ENCODE results near the gene SDHB. TPM values are rescaled to one million over a fixed set of nuclear protein-coding genes. Genes with fewer than 3 reads are reported as not detected.

Gene SDHB
- total RNA-seq, 6 experiments from 2014 or later: 112 to 128 (median 116) TPM

DNA sequence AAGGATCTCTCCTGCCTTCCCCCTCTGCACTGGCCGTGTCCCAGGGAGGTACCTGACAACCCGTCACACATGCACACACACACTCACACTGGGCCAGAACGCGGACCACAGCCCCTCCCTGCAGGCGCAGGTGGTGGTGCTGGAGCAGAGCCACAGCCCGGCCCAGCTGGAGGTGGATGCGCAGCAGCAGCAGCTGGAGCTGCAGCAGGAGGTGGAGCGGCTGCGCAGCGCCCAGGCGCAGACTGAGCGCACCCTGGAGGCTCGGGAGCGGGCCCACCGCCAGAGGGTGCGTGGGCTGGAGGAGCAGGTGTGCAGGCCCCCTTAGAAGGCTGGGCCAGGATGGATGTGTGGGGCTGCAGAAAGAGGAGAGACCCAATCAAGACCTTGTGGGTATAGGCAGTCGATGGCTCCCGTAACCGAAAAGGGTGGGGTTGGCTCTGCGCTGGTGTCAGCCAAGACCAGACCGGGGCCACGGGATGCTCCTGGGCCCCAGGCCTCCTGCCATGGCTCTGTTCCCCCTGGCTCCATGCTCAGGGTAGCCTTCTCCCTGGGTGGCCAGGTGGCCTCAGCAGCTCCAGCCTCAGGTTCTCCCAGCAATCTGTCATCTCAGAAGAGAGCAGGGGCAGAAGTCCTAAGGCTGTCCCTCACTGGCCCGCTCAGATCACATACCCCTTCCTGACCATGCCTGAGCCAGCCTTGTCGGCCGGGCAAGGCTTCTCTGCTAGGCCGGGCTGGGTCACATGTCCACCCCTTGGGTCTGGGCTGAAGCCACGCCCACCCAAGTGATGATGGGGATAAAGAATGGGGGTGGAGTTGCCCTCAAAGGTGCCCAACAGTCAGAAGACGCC lies 82.3 kb downstream of the SDHB start:
- peak; percentile 58 for DNase-seq
- no peak overlapping the region for H3K4me3 Mint-ChIP-seq
- 0 out of 2 replicates have a peak overlapping the region, but pooled peaks have one; percentile 13 for H3K27ac Mint-ChIP-seq
- no peaks in the 10 kb centered on the region for H3K9me3 Mint-ChIP-seq
- peaks cover 20% of the 10 kb centered on the region for H3K4me1 Mint-ChIP-seq (ENCODE audit: low read depth)
- TF ChIP-seq, protein P1, sequence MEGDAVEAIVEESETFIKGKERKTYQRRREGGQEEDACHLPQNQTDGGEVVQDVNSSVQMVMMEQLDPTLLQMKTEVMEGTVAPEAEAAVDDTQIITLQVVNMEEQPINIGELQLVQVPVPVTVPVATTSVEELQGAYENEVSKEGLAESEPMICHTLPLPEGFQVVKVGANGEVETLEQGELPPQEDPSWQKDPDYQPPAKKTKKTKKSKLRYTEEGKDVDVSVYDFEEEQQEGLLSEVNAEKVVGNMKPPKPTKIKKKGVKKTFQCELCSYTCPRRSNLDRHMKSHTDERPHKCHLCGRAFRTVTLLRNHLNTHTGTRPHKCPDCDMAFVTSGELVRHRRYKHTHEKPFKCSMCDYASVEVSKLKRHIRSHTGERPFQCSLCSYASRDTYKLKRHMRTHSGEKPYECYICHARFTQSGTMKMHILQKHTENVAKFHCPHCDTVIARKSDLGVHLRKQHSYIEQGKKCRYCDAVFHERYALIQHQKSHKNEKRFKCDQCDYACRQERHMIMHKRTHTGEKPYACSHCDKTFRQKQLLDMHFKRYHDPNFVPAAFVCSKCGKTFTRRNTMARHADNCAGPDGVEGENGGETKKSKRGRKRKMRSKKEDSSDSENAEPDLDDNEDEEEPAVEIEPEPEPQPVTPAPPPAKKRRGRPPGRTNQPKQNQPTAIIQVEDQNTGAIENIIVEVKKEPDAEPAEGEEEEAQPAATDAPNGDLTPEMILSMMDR (IDR thresholded peaks at IDR 0.05): no peak
- H3K36me3 Mint-ChIP-seq (ENCODE audit: low read depth): no peaks in the 10 kb centered on the region; the same call in 1 of the 2 replicates
- H3K27me3 Mint-ChIP-seq (ENCODE audit: insufficient read depth): peaks cover under 1% of the 10 kb centered on the region

DNA sequence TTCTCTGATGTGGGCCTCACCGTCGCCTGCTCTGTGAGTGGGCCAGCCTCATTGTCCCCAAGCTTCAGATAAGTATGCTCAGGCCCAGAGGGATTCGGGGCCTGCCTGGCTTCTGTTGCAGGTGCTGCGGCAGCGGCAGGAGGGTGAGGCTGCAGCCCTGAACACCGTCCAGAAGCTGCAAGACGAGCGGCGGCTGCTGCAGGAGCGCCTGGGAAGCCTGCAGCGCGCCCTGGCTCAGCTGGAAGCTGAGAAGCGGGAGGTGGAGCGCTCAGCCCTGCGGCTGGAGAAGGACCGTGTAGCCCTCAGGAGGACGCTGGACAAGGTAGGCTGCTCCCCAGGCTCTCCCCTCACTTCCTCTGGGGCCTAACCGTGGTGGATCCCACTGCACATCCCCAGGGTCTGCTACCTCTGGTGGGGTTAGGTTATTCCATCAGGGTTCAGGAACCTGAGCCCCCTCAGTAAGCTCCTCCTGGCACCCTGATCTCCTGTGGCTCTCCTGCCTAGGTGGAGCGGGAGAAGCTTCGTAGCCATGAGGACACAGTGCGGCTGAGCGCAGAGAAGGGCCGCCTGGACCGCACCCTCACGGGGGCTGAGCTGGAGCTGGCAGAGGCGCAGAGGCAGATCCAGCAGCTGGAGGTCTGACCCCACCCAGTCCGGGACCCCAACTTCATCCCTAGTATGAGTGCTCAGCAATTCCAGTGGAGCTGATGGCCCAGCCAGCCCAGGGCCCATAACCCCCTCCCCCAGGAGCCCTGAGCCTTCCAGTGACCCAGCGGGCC lies 83.5 kb downstream of the SDHB start:
- H3K36me3 Mint-ChIP-seq (ENCODE audit: low read depth): no peaks in the 10 kb centered on the region; the same call in 1 of the 2 replicates
- H3K27ac Mint-ChIP-seq: no peak overlapping the region
- no peaks in the 10 kb centered on the region for H3K9me3 Mint-ChIP-seq
- H3K4me1 Mint-ChIP-seq (ENCODE audit: low read depth): peaks cover 20% of the 10 kb centered on the region
- TF ChIP-seq, protein P1 (IDR thresholded peaks at IDR 0.05): no peak
- no peak overlapping the region for H3K4me3 Mint-ChIP-seq
- DNase-seq: no peak
- peaks cover 2% of the 10 kb centered on the region for H3K27me3 Mint-ChIP-seq (ENCODE audit: insufficient read depth)

DNA sequence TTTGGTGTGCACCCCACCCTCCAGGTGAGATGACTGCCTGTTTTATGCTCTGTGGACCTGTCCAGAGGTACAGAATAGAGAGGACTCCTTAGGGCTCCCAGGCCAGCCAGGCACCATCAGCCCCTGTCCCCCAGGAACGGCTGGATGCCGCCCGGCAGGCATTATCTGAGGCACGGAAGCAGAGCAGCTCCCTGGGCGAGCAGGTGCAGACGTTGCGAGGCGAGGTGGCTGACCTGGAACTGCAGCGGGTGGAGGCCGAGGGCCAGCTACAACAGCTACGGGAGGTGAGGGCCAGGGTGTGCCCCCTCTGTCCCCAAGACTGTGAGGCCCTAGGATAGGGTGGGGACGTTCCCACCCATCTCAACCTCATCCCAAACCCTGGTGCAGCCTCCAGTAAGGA lies 84.2 kb downstream of the SDHB start:
- H3K9me3 Mint-ChIP-seq: no peaks in the 10 kb centered on the region
- H3K27me3 Mint-ChIP-seq (ENCODE audit: insufficient read depth): peaks cover 4% of the 10 kb centered on the region; the same call in 1 of the 2 replicates
- TF ChIP-seq, protein P1 (IDR thresholded peaks at IDR 0.05): no peak
- no peak for DNase-seq
- H3K27ac Mint-ChIP-seq: no peak overlapping the region
- H3K4me1 Mint-ChIP-seq (ENCODE audit: low read depth): peaks cover 20% of the 10 kb centered on the region
- H3K4me3 Mint-ChIP-seq: no peak overlapping the region
- no peaks in the 10 kb centered on the region; the same call in 1 of the 2 replicates for H3K36me3 Mint-ChIP-seq (ENCODE audit: low read depth)

DNA sequence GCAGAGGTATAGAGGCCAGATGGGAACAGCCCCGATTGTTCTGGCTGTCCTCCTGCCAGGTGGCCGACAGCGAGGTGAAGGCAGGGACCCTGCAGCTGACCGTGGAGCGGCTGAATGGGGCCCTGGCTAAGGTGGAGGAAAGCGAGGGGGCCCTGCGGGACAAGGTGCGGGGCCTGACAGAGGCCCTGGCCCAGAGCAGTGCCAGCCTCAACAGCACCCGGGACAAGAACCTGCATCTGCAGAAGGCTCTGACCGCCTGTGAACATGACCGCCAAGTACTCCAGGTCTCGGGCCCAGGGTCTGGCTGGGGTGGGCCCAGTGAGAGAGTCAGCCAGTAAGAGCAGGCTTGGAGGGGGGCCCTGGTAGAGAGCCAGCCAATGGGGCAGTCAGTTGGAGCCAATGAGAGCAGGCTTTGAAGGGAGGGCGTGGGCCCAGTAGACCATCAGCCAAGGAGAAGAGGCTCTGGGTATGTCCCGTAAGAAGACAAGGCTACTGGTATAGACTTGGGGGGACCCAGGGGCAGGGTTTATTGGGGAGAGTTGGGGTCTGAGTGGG lies 84.7 kb downstream of the SDHB start:
- Mint-ChIP-seq H3K9me3 (no peaks in the 10 kb centered on the region), H3K4me3 (no peak overlapping the region), H3K36me3 (ENCODE audit: low read depth) (no peaks in the 10 kb centered on the region; the same call in 1 of the 2 replicates), H3K27ac (no peak overlapping the region), H3K27me3 (ENCODE audit: insufficient read depth) (peaks cover 4% of the 10 kb centered on the region; the same call in 1 of the 2 replicates), H3K4me1 (ENCODE audit: low read depth) (peaks cover 20% of the 10 kb centered on the region)
- no peak for DNase-seq
- TF ChIP-seq, protein P1 (IDR thresholded peaks at IDR 0.05): no peak

Other genes starting within 250 kb of the SDHB start
- 1,000 to 10,000 TPM; 1,191 to 2,394 (median 1,819) TPM for gene RNU1-2, start 158.1 kb downstream of the SDHB start, total RNA-seq (2021; fragmentation: NEBNext Ultra II Directional; extraction: Animal tissue kit (Norgen Biotek cat#: 25700))
- 10 to 100 TPM; 10.3 to 14.6 (median 12.5) TPM for gene CROCC, start 132.1 kb downstream of the SDHB start, total RNA-seq (2021; fragmentation: NEBNext Ultra II Directional; extraction: Animal tissue kit (Norgen Biotek cat#: 25700))
- 10 to 100 TPM; 33.7 to 53.4 (median 47.5) TPM for gene MFAP2, start 73.4 kb downstream of the SDHB start, total RNA-seq (2021; fragmentation: NEBNext Ultra II Directional; extraction: Animal tissue kit (Norgen Biotek cat#: 25700))
- 10 to 100 TPM; 26.8 to 33.6 (median 29.4) TPM for gene ATP13A2, start 42.1 kb downstream of the SDHB start, total RNA-seq (2021; fragmentation: NEBNext Ultra II Directional; extraction: Animal tissue kit (Norgen Biotek cat#: 25700))
- gene PADI2, start 65.4 kb upstream of the SDHB start, total RNA-seq (2021; fragmentation: NEBNext Ultra II Directional; extraction: Animal tissue kit (Norgen Biotek cat#: 25700)): under 1 TPM in 4 of 6 experiments, not detected in 2; 0.05 to 0.33 (median 0.13) TPM
- gene PADI1, start 151.1 kb upstream of the SDHB start, total RNA-seq (2021; fragmentation: NEBNext Ultra II Directional; extraction: Animal tissue kit (Norgen Biotek cat#: 25700)): under 1 TPM in 5 of 6 experiments, not detected in 1; 0.11 to 0.95 (median 0.22) TPM
- gene PADI3, start 195.1 kb upstream of the SDHB start, total RNA-seq (2021; fragmentation: NEBNext Ultra II Directional; extraction: Animal tissue kit (Norgen Biotek cat#: 25700)): under 1 TPM in 4 of 6 experiments, not detected in 2; 0.05 to 0.14 (median 0.07) TPM

All from HFFc6 (cell line).